Esophagus (tissue), 2 donors: ENCODE data around the gene PUSL1. TPM values are rescaled to one million over a fixed set of nuclear protein-coding genes. Genes with fewer than 3 reads are reported as not detected.

Source experiments
- H3K27ac ChIP-seq, 2 donors: one replicate each; pipeline ENCODE4 v1.5.1; 2013; ENCODE audit warnings: low read depth in 2 of 2, mild to moderate bottlenecking in 2 of 2, inconsistent platforms in 1 of 2, low read length in 1 of 2, moderate library complexity in 1 of 2
- H3K27me3 ChIP-seq, 2 donors: one replicate each; pipeline ENCODE4 v1.6.1; 2013; ENCODE audit warnings: low read length in 2 of 2, control low read depth in 1 of 2, mild to moderate bottlenecking in 1 of 2; ENCODE audit not compliant: insufficient read depth in 2 of 2, control insufficient read depth in 1 of 2
- H3K36me3 ChIP-seq, 2 donors: one replicate each; pipeline ENCODE4 v1.6.1; 2013; ENCODE audit warnings: low read length in 1 of 2; ENCODE audit not compliant: control insufficient read depth in 2 of 2, insufficient read depth in 2 of 2
- H3K4me1 ChIP-seq, 2 donors: one replicate each; pipeline ENCODE4 v1.6.1; 2013; ENCODE audit warnings: low read length in 1 of 2; ENCODE audit not compliant: control insufficient read depth in 2 of 2, insufficient read depth in 2 of 2
- H3K4me3 ChIP-seq, 2 donors: one replicate each; pipeline ENCODE4 v1.5.1; 2013; ENCODE audit warnings: low read length in 2 of 2, mild to moderate bottlenecking in 2 of 2, low read depth in 1 of 2, moderate library complexity in 1 of 2
- H3K9me3 ChIP-seq, 2 donors: one replicate each; pipeline ENCODE4 v1.6.1; 2013; ENCODE audit warnings: mild to moderate bottlenecking in 2 of 2, low read depth in 1 of 2, low read length in 1 of 2, moderate library complexity in 1 of 2; ENCODE audit not compliant: control insufficient read depth in 2 of 2, insufficient read depth in 1 of 2
- WGBS, 2 donors: extraction: QIAGEN DNeasy Blood & Tissue Kit; methylation state at CpG; one replicate each; pipeline ENCODE4 v1.1.7; 2013; 5-methylcytosine and 5-hydroxymethylcytosine counted together
- polyA plus RNA-seq, 2 donors: library from polyadenylated mRNA; stranded (reverse); fragments of 200-250 nt; gene quantifications; one replicate each; pipeline ENCODE4 v1.2.3, GENCODE V29; 2013
- donor health status: healthy with polysubstance abuse.
- donor health status: Bipolar disorder and iron deficiency.

Gene PUSL1
- polyA plus RNA-seq, 2 donors = 24.4 to 24.8 TPM

GRCh38 chr1:1285611-1286311 lies 22.6 kb upstream of the PUSL1 start:
- Histone ChIP-seq H3K9me3 (no peaks in the 10 kb centered on the region), H3K36me3 (no peaks in the 10 kb centered on the region), H3K27ac (no peak overlapping the region), H3K4me3 (no peak overlapping the region), H3K4me1 (peaks cover 0 to 23% of the 10 kb centered on the region in 2 donors), H3K27me3 (peaks cover 0 to 2% of the 10 kb centered on the region in 2 donors)
- WGBS, 2 donors = 57 to 59% methylated on average over 36 to 37 of the region's 37 CpGs

- Histone ChIP-seq H3K27me3 (peaks cover 0 to 2% of the 10 kb centered on the region in 2 donors), H3K4me1 (peaks cover 0 to 23% of the 10 kb centered on the region in 2 donors), H3K27ac (no peak overlapping the region), H3K4me3 (no peak overlapping the region), H3K36me3 (no peaks in the 10 kb centered on the region), H3K9me3 (no peaks in the 10 kb centered on the region)
- 57 to 59% methylated on average over 41 to 50 of the region's 50 CpGs for WGBS, 2 donors
These were observed 21.8 kb upstream of the PUSL1 start for GRCh38 chr1:1286313-1287261.

- Histone ChIP-seq H3K27ac (no peak overlapping the region), H3K27me3 (peaks cover 0 to 2% of the 10 kb centered on the region in 2 donors), H3K36me3 (no peaks in the 10 kb centered on the region), H3K9me3 (no peaks in the 10 kb centered on the region), H3K4me3 (no peak overlapping the region), H3K4me1 (peaks cover 0 to 14% of the 10 kb centered on the region in 2 donors)
- WGBS, 2 donors = 71 to 79% methylated on average over 44 to 46 of the region's 46 CpGs
These were observed 20.9 kb upstream of the PUSL1 start for GRCh38 chr1:1287288-1288110.

GRCh38 chr1:1290238-1290731 lies 18.1 kb upstream of the PUSL1 start:
- Histone ChIP-seq H3K36me3 (peaks cover 0 to 21% of the 10 kb centered on the region in 2 donors), H3K9me3 (peaks cover 0 to 3% of the 10 kb centered on the region in 2 donors), H3K27me3 (peaks cover 0 to 2% of the 10 kb centered on the region in 2 donors), H3K4me3 (no peak overlapping the region), H3K27ac (no peak overlapping the region), H3K4me1 (peaks cover 0 to 9% of the 10 kb centered on the region in 2 donors)
- 46 to 53% methylated on average over 15 of the region's 15 CpGs for WGBS, 2 donors

- 35 to 39% methylated on average over 18 to 28 of the region's 28 CpGs for WGBS, 2 donors
- Histone ChIP-seq H3K9me3 (peaks cover 0 to 3% of the 10 kb centered on the region in 2 donors), H3K27ac (no peak overlapping the region), H3K36me3 (peaks cover 0 to 28% of the 10 kb centered on the region in 2 donors), H3K4me1 (peaks cover 0 to 4% of the 10 kb centered on the region in 2 donors), H3K27me3 (peaks cover 0 to 2% of the 10 kb centered on the region in 2 donors), H3K4me3 (no peak overlapping the region)
These were observed 17.3 kb upstream of the PUSL1 start for GRCh38 chr1:1291023-1291528.

- Histone ChIP-seq H3K36me3 (peaks cover 0 to 33% of the 10 kb centered on the region in 2 donors), H3K9me3 (peaks cover 0 to 3% of the 10 kb centered on the region in 2 donors), H3K4me1 (peaks cover 0 to 4% of the 10 kb centered on the region in 2 donors), H3K27me3 (peaks cover 0 to 2% of the 10 kb centered on the region in 2 donors), H3K27ac (no peak overlapping the region), H3K4me3 (no peak overlapping the region)
- 30 to 37% methylated on average over 44 to 45 of the region's 45 CpGs for WGBS, 2 donors
These were observed 16.6 kb upstream of the PUSL1 start for GRCh38 chr1:1291548-1292441.

- Histone ChIP-seq H3K4me3 (no peak overlapping the region), H3K27me3 (no peaks in the 10 kb centered on the region), H3K27ac (no peak overlapping the region), H3K9me3 (peaks cover 0 to 3% of the 10 kb centered on the region in 2 donors), H3K36me3 (peaks cover 0 to 35% of the 10 kb centered on the region in 2 donors), H3K4me1 (peaks cover 0 to 4% of the 10 kb centered on the region in 2 donors)
- WGBS, 2 donors = 87 to 89% methylated on average over 9 of the region's 9 CpGs
These were observed 16.0 kb upstream of the PUSL1 start for GRCh38 chr1:1292442-1292779.

GRCh38 chr1:1292851-1293250 lies 15.5 kb upstream of the PUSL1 start:
- H3K4me1 ChIP-seq = peaks cover 0 to 4% of the 10 kb centered on the region in 2 donors
- peak overlapping the region in 1 of 2 donors; percentile 25 for H3K27ac ChIP-seq
- WGBS, 2 donors = 90 to 94% methylated on average over 18 of the region's 18 CpGs
- peaks cover 0 to 38% of the 10 kb centered on the region in 2 donors for H3K36me3 ChIP-seq
- no peaks in the 10 kb centered on the region for H3K27me3 ChIP-seq
- H3K9me3 ChIP-seq = peaks cover 0 to 3% of the 10 kb centered on the region in 2 donors
- H3K4me3 ChIP-seq = no peak overlapping the region
